ENCODE measurements around the gene NELL2.
"Not testable (repeated sequence)": the region's sequence is repeated elsewhere in the genome, so short reads cannot be mapped to it uniquely, and the experiment has no call there.

Gene NELL2

DNA sequence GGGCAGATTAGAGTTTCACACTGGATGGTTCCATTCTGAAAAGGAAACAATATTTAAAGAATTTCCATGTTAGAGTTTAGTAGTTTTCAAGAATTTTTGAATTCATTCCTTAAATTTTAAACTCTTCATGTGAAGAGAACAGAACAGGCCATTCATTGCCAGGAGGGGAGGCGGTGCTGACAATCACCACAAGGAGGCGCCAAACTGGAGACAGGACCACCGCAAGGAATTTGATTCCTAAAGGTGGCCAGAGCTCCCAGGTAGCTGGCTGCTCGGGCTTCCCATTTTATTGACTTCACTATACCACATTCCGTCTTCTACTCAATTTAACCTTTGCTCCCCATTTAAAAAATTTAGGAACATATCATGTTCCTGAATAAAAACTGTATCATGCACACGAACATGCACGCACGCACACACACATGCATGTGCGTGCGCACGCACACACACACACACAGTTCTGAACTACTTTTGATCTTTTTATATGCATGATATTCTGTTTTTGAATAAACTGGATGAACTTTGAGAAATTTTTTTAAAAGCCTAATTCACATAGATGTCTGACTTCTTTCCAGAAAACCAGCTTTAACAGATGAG, 101.2 kb downstream of the NELL2 start:
- peak; percentile 74 for DNase-seq

DNA sequence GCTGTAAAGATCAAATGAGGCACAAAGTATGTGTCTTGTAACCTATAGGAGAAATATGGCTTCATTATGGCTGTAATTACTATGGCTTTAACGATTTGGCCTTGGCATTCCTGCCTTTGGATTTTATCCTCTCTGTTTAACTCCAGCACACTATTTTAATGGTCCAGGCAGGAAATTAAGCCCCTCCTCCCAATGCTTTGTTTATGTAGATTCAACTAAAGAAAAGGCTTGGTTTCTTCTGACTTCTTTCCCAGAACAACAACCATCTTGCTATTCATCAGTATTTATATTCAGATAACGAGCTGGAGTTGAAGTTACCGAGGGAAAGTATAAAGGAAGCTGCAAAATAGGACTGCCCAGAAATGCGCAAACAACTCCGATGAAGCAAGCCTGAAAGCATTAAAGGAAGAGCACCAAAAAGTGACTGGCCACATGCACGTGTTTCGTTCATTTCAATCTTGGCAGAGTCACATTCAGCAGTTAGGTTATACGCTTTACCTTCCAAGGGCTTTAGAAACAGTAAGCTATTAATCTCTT, 104.6 kb downstream of the NELL2 start:
- DNase-seq, result no peak

DNA sequence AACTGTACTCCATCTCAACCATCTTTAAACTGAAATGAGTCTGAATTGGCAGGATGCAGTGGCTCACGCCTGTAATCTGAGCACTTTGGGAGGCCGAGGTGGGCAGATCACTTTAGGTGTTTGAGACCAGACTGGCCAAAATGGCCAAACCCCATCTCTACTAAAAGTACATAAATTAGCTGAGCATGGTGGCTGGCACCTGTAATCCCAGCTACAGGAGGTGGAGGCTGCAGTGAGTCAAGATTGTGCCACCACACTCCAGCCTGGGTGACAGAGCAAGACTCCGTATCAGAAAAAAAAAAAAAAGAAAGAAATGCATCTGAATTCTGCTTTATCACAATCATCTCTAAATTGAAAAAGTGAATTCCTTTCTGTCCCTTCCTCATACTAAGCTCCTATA, 110.3 kb downstream of the NELL2 start:
- no peak for DNase-seq

DNA sequence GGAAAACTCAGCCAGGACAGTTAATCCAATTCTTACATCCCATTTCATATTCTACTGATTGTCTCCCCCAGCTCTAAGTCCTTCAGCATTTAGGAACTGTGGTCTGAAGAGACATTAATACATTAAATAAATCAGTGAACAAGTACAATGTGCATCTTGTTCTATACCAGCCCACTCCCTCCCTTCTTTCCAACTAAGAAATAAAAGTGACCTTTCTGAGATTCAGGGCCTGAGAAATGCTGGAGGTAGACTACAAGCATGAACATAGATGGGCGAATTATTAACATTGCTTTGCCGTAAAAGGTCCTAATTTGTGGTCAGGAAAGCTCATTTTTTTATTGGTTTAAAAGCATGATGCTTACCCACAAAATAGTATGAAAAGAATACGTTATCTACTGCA, 113.1 kb downstream of the NELL2 start:
- DNase-seq, result no peak

DNA sequence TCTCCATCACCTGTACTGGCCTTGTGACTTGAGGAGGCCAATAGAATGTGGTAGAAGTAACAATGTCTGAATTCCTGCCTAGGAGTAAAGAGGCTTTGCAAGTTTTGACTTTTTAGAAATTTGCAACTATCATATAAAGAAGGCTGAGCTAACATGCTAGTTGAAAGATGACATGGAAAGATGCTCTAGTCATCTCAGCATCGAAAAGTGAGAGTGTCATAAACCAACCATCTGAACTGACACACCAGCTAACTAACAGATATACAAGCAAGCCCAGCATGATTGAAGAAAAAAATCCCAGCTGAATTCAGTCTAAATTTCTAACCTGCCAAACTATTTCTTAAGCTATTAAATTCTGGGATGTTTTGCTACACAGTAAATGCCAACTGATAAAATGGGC, 116.8 kb downstream of the NELL2 start:
- no peak for DNase-seq

DNA sequence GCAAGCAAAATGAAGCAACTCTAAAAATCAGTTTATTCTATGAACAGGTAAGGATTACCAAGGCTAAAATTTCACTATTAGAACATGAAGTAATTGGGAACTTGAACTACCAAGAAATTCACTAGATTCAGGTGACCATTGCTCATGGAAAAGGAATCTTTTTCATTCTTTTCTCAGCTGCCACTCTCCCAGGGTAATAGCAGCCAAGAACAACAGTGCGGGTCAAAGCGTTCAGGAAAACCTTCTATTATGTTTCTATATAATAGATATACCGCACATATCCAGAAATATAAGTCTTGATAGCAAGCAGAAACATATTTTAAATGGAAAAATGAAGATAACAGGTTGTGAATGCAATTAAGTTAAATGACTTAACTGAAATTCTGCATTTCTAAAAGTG, 125.6 kb downstream of the NELL2 start:
- no peak for DNase-seq

DNA sequence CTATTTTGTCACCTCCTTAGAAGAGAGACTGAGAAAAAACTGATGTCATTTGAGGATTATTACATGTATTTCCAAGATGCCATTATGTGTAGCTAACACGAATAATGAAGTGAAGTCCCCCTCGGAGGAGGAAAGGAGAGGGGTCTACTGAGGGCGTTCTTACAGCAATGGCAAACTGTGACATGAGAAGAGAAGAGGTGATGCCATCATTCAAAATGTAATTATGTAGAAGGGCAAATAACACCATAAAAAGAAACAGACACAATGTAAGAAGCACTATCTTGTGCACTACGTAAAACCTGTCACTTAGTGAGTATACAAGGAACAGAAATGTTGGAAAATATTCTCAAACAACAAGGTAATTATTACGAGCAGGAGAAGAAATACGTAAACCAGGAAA, 126.5 kb downstream of the NELL2 start:
- no peak for DNase-seq

DNA sequence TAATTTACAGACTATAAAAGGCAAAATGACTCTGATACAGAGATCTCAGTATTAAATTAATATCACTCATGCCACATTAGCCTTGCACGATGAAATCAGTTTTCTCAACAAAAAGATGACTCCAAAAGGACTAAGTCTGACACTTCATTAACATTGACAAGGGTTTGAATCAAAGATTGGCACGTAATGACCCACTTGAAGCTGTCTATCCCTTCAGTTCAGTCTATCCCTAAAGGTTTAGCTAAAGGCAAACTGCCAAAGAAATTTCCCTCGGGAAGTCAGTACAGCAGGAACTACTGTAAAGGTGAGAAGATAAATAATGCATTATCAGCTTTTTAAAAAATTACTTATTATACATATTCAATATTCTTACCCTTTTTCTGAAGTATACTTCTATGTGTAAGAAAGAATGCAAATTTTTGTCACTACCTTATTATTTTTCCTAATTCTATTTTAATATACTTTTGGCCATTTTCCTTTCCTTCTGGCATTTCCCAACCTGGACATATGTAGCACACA, 127.1 kb downstream of the NELL2 start:
- no peak for DNase-seq

DNA sequence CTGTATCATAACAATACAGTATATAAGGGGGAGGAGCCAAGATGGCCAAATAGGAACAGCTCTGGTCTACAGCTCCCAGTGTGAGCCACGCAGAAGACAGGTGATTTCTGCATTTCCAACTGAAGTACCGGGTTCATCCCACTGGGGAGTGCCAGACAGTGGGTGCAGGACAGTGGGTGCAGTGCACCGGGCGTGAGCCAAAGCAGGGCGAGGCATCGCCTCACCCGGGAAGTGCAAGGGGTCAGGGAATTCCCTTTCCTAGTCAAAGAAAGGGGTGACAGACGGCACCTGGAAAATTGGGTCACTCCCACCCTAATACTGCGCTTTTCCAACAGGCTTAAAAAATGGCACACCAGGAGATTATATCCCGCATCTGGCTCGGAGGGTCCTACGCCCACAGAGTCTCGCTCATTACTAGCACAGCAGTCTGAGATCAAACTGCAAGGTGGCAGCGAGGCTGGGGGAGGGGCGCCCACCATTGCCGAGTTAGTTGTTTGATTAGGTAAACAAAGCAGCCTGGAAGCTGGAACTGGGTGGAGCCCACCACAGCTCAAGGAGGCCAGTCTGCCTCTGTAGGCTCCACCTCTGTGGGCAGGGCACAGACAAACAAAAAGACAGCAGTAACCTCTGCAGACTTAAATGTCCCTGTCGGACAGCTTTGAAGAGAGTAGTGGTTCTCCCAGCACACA, 134.7 kb downstream of the NELL2 start:
- not testable (repeated sequence) for DNase-seq

DNA sequence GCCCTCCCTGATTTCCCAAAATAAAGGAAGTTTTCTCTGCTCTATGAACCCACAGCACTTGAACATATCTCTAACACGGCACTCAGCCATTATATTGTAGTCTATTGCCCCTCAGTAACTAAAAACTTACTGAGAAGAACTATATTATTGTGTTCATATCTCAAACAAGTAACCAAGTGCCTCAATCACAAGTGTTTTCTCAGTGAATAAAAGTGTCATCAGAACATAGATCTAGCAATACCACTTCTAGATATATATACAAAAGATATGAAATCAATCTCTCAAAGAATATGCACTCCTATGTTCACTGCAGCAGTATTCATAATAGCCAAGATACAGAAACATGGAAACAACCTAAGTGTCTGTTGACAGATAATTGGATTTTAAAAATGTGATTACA, 138.1 kb downstream of the NELL2 start:
- DNase-seq, result no peak

DNA sequence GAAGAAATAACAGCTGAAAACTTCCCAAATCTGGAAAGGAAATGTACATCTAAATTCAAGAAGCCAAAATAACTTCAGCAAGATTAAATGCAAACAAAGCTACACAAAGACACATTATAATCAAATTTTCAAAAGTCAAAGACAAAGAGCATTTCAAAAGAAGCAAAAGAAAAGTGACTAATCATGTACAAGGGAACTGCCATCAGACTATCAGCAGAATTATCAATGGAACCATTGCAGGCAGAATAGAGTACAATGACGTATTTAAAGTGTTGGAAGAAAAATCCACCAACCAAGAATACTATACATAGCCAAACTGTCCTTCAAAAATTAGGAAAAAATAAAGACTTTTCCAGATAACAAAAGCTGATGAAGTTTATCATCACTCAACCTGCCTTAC, 147.5 kb downstream of the NELL2 start:
- DNase-seq, result no peak

DNA sequence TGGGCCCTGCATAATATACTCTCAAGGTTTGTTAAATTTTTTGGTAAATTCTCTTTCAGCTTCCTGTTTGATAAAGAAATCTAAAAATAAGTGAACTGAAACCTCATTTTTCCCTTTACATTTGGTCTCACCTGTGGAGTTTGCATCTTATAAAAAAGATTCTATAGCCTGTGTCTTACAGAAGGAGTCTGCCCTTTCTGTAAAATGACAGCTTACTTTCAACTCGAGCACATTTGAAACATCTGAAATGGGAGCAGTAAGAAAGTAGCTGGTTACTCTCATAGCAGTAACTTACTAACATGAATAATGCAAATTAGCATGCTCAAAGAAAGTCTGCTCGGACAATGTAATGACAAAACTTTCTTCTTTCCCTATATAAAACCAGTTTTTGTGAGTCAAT, 155.8 kb downstream of the NELL2 start:
- no peak for DNase-seq

DNA sequence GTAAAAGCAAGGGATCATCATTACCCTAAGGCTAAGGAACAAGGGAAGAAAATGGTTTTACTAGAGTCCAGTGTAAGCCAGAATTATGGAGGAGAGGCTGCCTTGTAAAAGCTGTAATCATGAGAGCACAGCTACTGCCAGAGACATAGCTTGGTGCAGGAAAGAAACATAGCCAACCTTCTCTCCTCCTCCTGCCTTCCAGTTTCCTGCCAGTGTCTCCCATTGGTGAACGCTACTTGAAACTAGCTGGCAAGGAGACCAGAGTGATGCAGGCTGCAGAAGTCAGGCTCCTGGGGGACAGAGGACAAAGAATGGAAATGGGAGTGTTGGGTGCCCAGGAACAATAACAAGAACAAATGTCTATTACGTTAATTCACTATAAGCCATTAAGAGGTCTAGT, 158.5 kb downstream of the NELL2 start:
- DNase-seq, result no peak

DNA sequence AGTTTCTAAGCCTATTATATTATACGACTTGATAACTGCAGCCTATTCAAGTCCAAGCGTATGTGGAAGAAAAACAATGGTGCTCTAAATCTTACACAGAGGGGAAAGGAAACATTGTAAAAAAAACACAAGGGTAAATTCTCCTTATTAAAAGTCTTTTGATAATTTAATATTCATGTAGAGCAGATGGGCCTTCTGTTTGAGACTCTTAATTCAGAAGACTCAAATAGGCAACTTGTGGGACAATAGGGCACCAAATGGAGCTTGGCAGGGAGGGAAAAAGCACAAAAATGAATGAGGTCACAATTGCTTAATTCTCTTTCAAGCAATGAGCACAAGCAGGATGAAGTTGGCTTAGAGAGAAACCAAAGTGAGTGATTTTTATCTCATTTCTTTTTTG, 159.4 kb downstream of the NELL2 start:
- no peak for DNase-seq

DNA sequence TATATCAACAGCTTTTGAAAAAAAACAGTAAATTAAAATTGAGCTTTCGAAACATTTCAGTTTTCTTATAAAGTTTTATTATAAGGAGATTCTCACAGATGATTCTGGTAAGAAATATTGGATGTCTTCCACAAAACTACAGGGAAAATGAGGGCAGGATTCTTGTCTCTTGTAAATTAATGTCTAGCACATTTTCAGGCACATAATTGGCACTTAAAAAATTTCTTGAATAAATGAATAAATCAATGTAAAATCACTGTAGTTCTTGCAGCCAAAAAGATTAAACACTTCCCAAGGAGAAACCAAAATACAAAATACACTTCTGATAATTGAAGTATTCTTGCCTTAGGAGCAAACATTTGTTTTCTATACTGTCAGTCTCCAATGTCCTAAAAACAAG, 164.4 kb downstream of the NELL2 start:
- DNase-seq, result no peak

DNA sequence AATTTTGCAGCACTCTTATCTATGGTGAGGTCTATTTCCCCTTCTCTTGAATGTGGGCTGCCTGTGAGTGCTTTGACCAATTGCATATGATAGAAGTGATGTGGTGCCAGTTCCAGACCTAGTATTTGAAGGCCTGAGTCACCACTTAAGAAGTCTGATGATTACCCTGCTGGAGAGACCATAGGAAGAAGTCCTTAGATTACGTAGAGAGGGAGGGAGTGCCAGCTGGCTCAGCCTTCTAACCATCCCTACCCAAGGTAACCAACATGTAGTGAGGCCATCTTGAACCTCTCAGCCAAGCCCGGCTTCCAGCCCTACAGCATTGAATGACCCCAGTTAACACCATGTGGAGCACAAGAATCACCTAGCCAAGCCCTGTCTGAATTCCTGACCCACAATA, 166.9 kb downstream of the NELL2 start:
- no peak for DNase-seq

DNA sequence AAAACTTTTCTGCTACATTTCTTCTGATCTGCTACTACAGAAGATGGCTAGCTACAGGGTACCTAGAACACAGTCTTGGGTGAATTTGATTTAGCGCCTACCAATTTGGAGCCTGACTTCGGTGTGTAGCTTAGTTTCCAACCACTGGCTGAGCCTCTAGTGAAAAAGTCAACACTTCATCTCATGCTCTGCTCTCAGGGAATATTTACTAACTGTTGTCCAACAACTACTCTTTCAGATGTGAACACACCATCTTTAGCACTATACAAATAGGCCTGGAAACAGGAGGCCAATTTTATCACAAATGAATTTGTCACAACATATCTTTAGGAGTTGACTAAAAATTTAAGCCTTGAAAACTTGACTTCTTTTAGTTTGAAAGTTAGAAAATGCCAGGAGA, 167.9 kb downstream of the NELL2 start:
- DNase-seq, result no peak

DNA sequence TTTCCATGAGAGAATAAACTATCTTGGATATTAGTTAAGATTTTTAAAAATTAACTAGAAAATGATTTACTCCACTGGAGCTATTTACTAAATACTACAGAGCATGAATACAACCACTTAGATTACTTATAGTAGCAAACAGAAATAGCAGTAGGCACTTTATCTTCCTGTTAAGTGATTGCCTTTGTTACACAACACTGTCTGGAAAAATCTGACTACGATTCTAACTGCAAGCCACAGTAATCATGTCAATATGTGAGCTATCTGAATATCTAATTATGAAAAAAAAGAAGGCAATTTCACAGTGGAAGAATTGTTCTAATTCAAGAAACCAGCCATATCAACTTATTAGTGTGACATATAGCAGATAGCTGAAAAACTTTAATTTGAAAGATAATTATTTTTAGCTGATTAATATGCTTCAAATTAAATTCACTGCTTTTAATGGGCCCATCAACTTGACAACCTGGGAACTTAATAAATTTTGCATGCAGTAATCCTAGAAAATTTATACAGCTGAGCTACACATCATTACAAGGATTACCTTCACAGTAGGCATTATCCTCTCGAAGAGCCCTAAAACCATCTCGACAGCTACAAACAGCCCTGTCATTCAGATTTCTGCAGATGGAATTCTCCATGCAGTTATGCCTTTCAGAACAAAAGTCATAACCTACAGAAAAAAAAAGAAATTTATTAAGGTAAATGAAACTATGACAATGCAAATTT, 172.8 kb downstream of the NELL2 start:
- no peak for DNase-seq

DNA sequence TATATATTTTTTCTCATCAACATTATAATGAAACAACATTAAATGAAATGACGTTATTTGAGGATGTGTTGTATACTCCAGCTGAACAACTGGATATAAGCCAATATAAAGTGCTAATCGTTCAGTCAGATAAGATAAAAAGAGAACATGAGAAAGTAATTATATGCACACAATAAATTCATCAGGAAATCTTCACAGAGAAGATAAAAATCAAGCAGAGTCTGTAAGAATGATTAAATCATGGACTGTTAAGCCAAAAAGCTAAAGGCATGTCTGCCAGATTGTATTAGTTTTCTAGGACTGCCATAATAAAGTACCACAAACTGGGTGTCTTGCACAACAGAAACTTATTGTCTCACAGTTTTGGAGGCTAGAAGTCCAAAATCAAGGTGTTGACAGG, 178.6 kb downstream of the NELL2 start:
- DNase-seq, result no peak

DNA sequence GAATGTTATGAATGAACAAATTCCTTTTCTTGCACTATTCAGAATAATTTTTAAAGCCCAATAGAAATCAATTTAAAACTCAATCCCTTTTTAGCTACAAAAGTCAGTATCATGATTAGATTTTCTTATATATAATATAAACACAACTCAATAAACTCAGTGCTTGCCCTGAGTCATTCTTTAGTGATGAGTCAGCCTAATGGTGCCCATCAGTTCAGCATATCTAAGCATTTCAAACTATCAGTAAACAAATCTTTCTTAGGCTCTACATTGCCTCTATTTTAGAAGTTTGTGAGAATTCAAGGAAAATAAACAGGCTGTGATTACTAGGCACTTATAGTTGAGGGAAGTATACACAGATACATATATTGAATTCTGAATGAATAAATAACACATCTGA, 179.6 kb downstream of the NELL2 start:
- DNase-seq, result no peak

DNA sequence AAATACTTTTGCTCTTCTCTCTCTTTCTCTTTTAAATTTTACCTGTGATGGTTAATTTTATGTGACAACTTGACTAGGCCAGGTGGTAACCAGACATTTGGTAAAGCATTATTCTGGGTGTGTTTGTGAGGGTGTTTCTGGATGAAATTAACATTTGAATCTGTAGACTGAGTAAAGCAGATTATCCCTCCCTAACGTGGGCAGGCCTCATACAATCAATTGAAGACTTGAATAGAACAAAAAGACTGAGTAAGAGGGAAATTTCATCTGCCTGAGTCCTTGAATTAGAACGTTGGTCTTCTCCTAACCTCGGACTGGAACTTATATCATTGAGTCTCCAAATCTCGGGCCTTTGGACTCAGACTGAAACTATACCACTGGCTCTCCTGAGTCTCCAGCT, 182.1 kb downstream of the NELL2 start:
- DNase-seq, result no peak

DNA sequence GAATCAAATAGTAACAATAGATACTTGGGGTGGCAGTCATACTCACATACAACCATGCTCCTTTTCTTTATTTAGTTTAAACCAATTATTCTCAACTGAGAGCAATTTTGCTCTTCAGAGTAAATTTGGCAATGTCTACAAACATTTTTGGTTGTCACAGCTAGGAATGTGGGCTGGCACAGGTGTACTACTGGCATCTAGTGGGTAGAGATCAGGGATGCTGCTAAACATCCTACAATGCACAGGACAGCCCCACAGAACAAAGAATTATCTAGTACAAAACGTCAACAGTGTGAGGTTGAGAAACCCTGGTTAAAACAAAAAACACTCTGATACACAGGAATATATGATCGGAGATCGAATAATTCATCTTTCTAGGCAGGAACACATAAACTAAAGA, 186.5 kb downstream of the NELL2 start:
- no peak for DNase-seq

DNA sequence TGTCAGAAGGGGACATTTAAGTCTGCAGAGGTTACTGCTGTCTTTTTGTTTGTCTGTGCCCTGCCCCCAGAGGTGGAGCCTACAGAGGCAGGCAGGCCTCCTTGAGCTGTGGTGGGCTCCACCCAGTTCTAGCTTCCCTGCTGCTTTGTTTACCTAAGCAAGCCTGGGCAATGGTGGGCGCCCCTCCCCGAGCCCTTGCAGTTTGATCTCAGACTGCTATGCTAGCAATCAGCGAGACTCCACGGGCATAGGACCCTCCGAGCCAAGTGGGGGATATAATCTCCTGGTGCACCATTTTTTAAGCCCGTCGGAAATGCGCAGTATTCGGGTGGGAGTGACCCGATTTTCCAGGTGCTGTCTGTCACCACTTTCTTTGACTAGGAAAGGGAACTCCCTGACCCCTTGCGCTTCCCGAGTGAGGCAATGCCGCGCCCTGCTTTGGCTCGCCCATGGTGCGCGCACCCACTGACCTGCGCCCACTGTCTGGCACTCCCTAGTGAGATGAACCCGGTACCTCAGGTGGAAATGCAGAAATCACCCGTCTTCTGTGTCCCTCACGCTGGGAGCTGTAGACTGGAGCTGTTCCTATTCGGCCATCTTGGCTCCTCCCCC, 189.2 kb downstream of the NELL2 start:
- not testable (repeated sequence) for DNase-seq

DNA sequence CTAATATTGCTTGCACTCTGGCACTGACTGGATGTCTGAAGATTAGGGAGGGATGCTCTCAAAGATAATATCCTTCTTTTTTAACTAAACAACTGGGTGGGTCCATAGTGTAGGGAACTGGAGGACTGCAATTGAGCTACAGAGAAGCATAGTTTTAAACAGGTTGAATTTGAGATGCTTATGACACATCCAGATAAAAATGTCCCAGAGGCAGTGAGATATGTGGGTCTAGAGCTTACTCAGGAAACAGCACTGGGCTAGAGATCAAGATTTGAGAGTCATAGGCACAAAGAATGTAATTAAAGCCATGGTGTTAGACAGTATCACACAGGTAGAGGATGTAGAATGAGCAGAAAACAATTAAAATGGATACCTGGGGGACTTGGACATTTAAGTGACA, 198.4 kb downstream of the NELL2 start:
- no peak for DNase-seq

All from CD4-positive, alpha-beta T cell treated with Interleukin-17A for 4 hours (primary cell).